ENCODE data around the gene SMIM26.

SMIM26 gene

GRCh38 chr20:18571578-18571977 is 4.3 kb downstream of the SMIM26 start:
- intact Hi-C loops (cut with DNase I), result loop anchor here (10.0 kb wide), 1 partner anchor 107 kb away; the partner anchor contains the start of genes DZANK1 and POLR3F
- DNase-seq, result no peak

- no peak for DNase-seq
- intact Hi-C loops (cut with DNase I), result loop anchor here (10.0 kb wide), 1 partner anchor 113 kb away; the partner anchor contains the start of genes DZANK1 and POLR3F
Observed at GRCh38 chr20:18577942-18578341, 10.7 kb downstream of the SMIM26 start.

GRCh38 chr20:18578581-18578980 is 11.3 kb downstream of the SMIM26 start:
- intact Hi-C loops (cut with DNase I), result loop anchor here (10.0 kb wide), 1 partner anchor 114 kb away; the partner anchor contains the start of genes DZANK1 and POLR3F
- DNase-seq, result no peak

GRCh38 chr20:18580012-18580411 is 12.8 kb downstream of the SMIM26 start:
- intact Hi-C loops (cut with DNase I), result no loop called here
- DNase-seq, result no peak

GRCh38 chr20:18585134-18585533 is 17.9 kb downstream of the SMIM26 start:
- intact Hi-C loops (cut with DNase I), result no loop called here
- no peak for DNase-seq

- peak; percentile 88 to 97 (median 93) for DNase-seq
- intact Hi-C loops (cut with DNase I), result no loop called here
Observed at GRCh38 chr20:18587665-18588573, 20.7 kb downstream of the SMIM26 start, which contains the start of gene DTD1. DTD1 (plus strand) TSS chr20:18588054; CDS start chr20:18588073, 19 bp downstream.

- peak in 29 of 42 donors; percentile 12 to 63 (median 29) for DNase-seq
- intact Hi-C loops (cut with DNase I), result no loop called here
Observed at GRCh38 chr20:18588574-18588933, 21.3 kb downstream of the SMIM26 start.

- intact Hi-C loops (cut with DNase I), result no loop called here
- no peak for DNase-seq
Observed at GRCh38 chr20:18589941-18590674, 22.9 kb downstream of the SMIM26 start.

- intact Hi-C loops (cut with DNase I), result no loop called here
- DNase-seq, result no peak
Observed at GRCh38 chr20:18596270-18596669, 29.0 kb downstream of the SMIM26 start.

GRCh38 chr20:18609741-18610140 is 42.5 kb downstream of the SMIM26 start:
- no peak for DNase-seq
- intact Hi-C loops (cut with DNase I), result no loop called here

- intact Hi-C loops (cut with DNase I), result no loop called here
- peak in 1 of 42 donors; percentile 35 for DNase-seq
Observed at GRCh38 chr20:18611492-18611891, 44.3 kb downstream of the SMIM26 start.

- no peak for DNase-seq
- intact Hi-C loops (cut with DNase I), result no loop called here
Observed at GRCh38 chr20:18613553-18613952, 46.3 kb downstream of the SMIM26 start.

GRCh38 chr20:18614244-18614643 is 47.0 kb downstream of the SMIM26 start:
- DNase-seq, result peak in 1 of 42 donors; percentile 26
- intact Hi-C loops (cut with DNase I), result no loop called here

- peak in 2 of 42 donors; percentile 13 to 36 for DNase-seq
- intact Hi-C loops (cut with DNase I), result no loop called here
Observed at GRCh38 chr20:18615020-18615650, 47.9 kb downstream of the SMIM26 start.

Data from head of caudate nucleus (tissue), 42 donors.